Activated gamma-delta T cell treated with Interleukin-2 at 50 U/mL for 16 hours (primary cell): Measurements from ENCODE around the gene PTPRJ.
"Not testable (repeated sequence)": the region's sequence is repeated elsewhere in the genome, so short reads cannot be mapped to it uniquely, and the experiment has no call there.

ENCODE experiments used
- DNase-seq: peaks from one replicate; pipeline ENCODE4 v3.0.0-alpha.2; 2020

The PTPRJ gene

DNA sequence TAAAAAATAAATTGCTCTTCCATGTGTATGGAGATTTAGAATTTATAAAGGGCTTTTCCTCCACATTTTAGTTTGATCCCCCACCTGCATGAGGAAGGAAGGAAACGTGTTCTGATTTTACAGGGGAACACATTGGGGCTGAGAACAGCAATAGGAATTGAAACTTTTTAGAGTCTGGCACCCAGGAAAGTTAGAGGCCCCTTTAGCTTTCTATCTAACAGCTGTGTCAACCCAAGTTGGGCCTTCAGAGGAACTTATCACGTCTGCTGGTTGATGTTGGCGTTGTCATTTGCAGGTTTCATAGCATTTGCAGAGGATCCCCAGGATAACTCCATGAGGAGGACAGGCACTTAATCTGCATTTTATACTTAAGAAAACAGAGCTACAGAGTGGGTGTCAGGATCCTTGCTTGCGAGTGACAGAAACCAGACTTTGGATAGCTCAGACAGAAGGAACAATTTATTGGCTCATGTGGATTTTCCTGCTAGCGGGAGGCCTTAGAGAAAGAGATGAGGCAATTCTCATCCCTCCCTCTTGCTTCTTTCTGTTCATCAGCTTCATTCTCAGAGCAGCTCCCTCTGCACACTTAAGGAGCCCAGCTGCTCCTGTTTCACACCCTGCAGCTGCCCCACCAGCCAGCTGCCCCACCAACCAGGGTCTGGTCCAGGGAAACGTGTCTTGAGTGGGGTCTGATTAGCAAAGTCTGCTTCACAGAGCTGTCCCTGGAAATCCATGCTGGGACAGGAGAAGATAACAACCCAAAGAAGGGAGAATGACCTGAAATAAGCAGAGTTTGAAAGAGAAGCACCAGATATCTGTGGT lies 143.8 kb downstream of the PTPRJ start:
- DNase-seq: no peak

DNA sequence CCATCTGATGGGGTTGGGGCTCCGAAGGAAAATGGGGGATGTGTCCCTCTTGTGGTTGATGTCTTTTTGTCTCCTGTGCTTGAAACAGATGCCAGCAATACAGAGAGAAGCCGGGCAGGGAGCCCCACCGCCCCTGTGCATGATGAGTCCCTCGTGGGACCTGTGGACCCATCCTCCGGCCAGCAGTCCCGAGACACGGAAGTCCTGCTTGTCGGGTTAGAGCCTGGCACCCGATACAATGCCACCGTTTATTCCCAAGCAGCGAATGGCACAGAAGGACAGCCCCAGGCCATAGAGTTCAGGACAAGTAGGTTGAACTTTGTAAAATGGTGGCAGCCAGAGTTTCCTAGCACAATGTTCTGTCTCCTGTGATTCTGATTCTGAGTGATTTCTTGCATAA lies 144.5 kb downstream of the PTPRJ start:
- DNase-seq: no peak

DNA sequence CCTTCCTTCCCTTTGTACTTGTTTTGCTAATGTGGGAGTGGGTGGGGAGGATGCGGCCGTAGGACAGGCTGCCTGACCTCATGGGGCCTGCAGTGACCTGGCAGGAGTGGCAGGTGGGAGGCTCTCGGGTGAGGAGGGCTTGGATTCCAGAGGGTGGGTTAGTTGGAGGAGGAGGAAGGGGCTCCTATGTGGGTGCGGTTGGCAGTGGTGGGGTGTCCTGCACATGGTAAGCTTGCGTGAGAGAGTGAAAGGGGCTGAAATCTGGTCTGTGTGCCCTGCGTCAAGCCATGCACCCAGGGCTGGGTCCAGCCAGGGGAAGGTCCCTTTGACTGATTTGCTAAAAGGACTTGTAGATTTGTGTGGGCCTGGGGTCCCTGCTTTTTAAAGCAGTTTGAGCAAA lies 145.5 kb downstream of the PTPRJ start:
- no peak for DNase-seq

DNA sequence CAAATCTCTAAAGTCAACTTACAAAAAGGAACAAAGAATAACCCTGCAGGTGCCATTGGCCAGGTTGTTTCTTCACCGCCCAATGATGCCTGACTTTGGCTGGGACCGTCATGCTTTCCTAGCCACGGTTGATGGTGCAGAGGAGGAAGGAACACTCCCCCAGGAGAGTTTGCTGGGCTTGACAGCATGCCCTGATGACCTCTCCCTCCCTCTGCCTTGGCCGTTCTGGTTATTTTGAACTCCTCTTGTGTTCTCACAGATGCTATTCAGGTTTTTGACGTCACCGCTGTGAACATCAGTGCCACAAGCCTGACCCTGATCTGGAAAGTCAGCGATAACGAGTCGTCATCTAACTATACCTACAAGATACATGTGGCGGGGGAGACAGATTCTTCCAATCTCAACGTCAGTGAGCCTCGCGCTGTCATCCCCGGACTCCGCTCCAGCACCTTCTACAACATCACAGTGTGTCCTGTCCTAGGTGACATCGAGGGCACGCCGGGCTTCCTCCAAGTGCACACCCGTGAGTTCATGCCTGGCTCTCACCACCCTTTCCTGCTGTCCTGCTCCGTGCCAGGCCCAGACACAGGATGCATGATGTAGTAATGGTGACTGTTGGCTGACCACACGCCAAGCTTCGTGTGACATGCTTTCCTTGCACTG lies 147.3 kb downstream of the PTPRJ start:
- no peak for DNase-seq

DNA sequence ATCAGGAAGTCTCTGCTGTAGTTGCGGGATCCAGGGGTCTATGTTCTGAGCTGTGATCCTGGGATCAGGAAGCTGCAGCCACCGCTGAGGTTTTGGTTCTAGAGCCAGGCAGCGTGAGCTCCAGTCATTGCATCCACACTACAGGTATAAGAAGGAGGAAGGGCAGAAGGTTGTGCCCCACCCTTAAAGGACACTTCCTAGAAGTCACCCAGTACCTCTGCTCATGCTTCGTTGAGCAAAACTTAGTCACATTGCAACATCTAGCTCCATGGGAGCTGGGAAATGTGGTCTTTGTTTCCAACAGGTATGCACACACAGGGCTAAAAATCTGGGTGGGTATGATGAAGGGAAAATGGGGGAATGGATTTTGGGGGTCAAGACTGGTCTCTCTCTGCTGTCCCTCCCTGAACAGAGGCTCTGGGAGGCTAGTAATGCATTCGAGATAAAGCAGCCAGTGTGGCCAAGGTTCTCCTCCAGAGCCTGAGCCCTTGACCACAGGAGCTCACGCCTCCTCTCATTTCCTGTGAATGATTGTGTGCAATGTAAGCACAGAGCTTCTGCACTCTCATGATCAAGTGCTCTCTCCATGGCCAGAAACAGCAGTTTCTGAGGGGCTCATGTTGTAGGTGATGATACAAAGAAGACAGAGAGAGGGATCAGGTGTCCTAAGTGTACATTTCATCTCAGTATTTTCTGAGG lies 149.5 kb downstream of the PTPRJ start:
- DNase-seq: no peak

DNA sequence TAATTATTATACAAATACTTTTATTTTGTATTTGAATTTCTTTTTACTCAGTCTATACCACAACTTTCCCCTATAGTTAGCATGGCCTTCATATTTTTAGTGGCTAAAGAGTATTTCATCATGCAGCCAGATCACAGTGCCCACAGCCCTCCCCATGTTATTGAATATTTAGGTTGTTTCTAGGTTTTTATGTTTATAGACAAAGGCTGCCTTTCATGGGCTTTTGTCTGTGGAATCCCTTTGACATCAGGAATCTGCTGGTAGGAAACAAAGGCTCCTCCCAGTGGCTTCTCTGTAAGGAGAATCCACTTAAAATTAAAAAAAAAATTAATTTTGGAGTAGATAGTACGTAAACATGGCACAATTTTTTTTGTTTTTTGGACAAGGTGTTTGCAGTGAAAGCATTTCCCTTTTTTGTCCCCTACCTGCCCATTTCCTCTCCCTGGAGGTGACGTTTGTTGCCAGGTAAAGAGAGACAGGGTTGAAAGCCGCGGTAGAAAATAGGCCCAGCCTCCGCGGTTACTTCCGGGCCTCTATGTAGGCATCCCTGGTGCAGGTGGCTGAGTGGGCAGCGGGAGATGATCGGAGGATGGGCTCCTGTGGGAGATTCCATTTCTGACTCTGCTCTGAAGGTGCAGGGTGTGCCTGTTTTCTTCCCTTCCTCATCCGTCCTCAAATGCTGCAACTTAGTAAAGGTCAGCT lies 154.0 kb downstream of the PTPRJ start:
- DNase-seq: no peak

DNA sequence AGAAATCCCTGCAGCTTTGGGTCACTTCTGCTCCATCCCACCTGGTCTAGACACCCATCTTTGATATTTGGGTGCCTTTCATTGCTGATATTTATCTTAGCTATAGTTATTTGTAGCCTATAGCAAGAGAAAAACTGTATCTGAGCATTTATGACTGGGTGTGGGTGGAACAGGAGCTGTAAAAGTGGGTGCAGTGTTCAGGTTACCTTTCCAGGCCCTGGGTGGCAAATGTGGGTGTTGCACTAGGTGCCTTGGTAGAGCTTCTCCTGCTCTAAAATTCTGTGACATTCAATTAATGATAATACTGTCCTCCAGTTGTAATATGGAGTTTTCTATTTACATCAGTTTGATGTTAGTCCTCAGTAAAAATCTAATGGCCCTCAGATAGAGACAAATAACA lies 157.9 kb downstream of the PTPRJ start:
- no peak for DNase-seq

DNA sequence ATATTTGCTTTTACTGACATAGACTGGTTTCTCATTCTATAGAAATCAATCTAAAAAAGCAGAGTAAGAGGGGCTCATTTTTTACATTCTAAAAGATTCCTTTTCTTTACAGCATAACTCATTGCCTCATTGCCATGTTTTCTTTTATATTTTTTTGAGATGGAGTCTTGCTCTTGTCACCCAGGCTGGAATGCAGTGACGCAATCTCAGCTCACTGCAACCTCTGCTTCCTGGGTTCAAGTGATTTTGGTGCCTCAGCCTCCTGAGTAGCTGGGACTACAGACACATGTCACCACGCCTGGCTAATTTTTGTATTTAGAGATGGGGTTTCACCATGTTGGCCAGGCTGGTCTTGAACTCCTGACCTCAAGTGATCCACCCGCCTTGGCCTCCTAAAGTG lies 159.5 kb downstream of the PTPRJ start:
- not testable (repeated sequence) for DNase-seq

DNA sequence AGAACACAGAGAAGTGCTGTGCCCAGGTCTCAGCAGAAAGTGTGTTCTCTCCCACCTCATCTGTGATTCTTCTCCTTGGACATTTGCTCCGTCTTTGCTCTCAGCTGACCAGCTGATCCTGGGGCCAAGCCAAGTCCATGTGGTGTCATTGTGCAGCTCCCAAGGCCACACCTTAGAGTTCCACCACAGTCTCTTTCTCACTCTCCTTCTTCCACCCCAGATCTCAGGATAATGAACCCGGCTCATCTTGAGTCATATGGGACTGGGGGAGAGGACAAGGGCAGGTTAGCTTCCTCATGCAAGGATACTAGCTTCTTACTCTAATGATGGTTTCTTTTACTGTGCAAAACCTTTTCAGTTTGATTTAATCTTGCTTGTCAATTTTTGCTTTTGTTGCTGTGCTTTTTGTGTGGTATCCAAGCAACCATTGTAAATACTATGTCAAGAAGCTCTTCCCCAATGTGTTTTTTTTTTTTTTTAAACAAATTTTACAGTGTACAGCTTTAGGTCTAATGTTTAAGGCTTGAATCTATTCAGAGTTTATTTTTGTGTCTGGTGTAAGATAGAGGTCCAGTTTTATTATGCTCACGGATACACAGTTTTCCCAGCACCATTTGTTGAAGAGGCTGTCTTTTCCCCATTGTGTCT lies 161.2 kb downstream of the PTPRJ start:
- no peak for DNase-seq

DNA sequence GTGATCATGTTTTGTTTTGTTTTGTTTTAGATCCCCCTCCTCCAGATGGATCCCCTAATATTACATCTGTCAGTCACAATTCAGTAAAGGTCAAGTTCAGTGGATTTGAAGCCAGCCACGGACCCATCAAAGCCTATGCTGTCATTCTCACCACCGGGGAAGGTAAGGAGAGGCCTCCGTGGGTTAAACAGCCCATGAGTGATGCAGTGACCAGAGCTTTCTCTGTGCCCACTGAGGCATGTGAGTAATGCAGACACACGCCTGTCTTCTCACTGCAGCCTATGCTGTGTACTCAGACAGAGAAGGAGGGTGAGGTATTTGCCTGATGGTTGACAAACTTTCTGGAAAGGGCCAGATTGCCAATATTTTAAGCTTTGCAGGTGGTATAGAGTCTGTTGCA lies 162.5 kb downstream of the PTPRJ start:
- DNase-seq: no peak

DNA sequence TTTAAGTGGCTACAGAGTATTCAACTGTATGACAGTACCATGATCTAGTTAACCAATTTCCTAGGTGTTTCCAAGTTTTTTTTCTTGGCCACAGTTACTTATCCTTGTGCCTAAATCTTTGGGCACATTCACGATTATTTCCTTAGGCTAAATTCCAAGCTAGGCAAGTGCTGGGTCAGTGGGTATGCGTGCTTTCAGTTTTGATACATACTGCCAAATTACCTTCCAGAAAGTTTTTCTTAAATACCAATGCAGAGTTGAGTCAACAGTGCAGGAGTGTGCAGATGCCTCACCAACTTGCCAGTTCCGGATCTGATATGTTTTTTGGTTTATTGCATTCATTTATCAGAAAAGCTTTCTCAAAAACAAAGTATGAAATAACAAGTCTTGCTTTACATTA lies 168.4 kb downstream of the PTPRJ start:
- no peak for DNase-seq

DNA sequence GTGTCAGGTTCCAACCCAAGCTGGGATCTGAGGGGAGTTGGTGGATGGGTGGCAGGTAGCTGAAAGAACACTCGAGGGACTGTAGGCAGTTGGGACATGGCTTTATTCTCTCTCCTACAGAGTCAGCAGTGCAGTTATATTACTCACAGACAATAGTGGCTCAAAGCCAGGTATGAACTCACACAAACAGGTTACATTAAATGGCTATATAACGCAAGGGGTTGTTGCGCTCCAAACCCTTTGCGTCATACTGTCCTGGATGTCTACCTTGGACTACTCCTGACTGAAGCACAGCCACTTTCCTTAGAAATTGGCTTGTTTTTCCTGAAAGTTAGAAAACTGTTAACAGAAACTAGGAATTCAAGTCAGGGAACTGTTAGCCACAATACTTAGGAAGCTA lies 169.9 kb downstream of the PTPRJ start:
- no peak for DNase-seq

DNA sequence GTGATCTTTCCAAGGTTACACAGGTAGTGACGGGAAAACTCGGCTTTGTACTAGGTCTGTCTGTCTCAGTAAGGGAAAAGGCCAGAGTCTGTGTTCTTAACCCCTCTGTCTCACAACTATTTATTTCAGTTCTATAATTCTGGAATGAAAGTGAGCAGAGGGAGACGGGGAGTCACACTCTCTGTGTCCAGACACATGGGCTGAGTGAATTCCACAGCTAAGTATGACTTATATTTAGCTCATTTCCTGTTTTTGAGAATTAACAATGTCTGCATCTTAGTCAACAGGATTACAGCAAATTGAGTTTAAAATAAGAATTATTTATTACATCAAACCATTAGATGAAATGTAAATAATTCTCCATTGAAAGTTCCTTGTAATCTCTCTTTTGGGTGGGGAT lies 173.8 kb downstream of the PTPRJ start:
- no peak for DNase-seq

DNA sequence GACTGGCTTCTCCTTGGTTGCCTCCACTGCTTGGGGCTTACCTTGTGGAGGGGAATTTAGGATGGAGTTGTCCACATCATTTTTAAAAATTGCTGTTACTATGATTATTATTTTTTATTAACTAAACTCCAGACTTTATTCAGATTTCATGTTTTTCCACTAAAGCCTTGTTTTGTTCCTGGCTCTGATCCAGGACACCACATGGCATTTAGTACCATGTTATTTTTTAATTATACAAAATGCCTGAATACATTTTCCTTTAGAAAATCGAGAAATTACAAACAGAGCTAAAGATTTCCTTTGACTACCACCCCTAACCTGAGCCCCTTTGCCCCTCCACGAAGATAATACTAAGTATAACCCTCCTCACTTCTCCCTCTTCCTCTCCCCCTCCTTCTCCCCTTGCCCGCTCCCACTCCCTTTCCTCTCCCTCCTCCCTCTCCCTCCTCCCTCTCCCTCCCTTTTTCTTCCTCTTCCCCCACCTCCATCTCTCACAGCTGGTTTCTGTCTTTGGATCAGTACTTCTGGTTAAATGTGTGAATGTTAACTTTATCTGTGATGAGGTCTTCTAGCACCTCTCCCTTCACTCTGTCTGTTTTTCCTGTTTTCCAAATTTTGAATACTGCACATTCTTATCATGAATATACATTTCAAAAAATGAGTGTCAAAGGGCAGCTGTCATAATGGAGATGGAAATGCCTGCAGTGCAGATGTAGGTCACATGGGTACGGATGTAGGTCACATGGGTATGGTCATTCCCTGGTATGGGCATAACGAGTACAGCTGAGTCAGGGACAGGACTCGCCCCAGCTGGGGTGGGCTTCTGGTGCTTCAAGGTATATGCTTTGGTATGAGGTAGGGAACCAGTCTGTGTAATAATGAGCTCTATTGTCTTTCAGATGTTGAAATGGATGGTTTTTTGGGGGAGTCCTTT lies 181.9 kb downstream of the PTPRJ start:
- no peak for DNase-seq

DNA sequence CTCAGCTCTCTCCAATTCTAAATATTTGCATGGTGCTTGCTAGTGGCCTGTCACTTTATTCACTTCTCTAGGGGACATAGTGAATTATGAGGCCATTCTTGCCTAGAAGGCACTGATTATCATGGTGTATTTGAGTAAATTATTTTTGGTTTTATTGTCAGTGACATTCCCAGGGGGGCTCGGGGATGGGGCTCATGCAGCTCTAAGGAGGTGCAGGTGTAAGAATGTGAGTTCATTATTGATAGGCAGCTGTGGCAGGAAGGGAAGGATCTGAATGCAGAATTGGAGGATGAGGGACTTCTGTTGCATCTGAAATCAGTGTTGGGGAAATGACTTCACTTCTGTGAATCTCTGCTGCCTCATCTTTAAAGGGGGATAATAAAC lies 182.5 kb downstream of the PTPRJ start:
- no peak for DNase-seq

DNA sequence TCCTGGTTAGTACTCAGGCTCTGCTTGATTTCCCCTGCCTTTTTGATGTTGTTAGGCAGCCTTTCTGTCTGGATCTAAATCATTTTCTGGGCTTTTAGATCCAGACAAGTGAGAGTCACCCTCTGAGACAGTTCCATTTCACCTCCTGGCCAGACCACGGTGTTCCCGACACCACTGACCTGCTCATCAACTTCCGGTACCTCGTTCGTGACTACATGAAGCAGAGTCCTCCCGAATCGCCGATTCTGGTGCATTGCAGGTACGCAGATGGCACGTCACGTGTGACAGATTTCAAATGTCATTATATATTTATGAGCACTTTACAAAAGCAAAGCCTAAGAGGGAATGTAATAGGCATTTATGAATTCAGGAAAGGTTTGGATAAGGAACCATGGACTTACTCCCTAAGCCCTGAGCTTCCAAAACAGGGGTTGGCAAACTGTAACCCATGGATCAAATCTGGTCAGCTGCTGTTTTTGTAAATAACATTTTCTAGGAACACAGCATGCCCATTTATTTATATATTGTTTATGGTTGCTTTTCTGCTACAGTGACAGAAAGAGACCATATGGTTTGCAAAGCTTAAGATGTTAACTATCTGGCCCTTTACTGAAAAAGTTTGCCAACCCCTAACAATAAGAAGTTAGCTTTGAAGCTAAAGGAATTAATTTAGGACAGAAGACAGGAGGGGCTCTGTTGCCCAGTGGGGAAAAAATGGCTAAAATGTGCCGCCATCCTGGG lies 183.2 kb downstream of the PTPRJ start:
- no peak for DNase-seq

DNA sequence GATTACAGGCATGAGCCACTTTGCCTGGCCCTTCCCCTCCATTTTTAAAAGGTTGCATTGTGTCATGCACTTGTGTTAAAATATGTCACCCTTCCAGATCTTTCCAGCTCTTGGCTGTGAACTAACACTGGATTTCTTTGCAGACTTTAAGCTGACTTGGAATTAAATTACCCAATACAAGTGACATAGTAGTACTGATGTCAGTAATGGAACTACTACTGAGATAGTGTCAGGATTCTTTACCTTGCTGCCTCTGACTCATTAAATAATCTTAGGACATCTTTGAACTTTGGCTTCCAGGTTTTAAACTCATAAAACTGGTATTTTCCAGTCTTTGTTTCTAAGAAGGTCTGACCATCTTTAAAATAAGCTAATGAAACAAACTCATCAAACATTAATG lies 184.5 kb downstream of the PTPRJ start:
- DNase-seq: no peak

DNA sequence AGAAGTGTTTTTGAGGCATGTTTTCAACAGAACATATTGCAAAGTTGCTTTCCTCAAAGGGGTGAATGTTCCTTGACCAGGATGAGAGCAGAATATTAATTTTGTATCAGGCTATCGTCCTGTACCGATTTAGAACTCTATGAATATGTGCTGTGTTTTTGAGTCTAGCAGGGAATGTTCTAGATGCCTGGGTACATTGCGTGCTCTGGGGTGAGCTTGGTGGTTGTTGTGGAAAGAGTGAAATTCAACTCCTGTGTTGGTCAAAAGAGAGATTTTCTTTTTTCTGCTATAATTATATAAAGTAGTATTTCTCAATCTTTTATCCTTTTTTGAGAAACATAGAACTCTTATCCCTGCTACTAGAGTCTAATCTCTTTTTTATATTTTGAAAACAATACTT lies 185.1 kb downstream of the PTPRJ start:
- DNase-seq: no peak

DNA sequence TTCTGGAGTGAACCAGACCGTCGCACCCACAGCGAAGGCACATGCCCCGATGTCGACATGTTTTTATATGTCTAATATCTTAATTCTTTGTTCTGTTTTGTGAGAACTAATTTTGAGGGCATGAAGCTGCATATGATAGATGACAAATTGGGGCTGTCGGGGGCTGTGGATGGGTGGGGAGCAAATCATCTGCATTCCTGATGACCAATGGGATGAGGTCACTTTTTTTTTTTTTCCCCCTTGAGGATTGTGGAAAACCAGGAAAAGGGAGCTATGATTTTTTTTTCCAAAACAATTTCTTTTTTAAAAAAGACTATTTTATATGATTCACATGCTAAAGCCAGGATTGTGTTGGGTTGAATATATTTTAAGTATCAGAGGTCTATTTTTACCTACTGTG lies 187.0 kb downstream of the PTPRJ start:
- no peak for DNase-seq

DNA sequence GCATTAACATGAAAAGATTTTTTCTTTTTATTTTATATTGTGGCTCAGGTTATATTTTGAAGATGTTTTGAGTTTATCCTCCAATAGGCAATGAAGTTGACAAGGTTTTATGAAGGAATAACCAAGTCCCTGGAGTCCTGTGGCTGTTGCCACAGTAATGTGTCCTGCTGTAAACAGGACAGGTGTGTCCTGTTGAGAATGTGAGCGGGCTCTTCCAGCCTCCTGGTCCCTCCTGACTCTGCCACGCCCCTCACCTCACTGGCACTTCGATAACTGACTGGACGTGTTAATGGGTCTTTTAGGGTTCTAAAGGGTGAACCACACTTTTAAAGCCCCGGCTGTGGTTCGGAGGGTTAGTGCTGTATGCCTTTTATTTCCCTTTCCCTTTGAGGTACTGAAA lies 188.5 kb downstream of the PTPRJ start:
- DNase-seq: no peak

DNA sequence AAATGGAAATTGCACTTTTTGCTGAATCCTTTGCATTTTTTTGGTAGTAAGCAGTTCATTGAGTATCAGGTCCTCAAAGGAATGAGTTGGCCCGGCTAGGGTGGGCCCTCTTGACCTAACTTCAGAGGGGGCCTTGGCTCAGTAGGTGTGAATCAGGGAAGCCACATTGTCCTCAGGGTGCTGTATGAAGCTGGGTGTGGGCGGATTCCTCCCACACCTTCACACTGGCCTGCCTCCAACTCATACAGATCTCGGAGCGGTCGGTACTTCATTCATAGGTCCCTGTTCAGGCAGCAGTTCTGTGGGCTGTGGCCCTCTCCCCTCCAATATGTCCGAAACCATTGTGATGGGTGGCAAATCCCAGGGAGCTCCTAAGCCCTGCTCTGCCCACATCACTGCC lies 188.9 kb downstream of the PTPRJ start:
- no peak for DNase-seq
